HG03108 (cell line): ENCODE data around the gene ALDH3A2.
"Not testable (repeated sequence)": the region's sequence is repeated elsewhere in the genome, so short reads cannot be mapped to it uniquely, and the experiment has no call there.

Source experiments
- ATAC-seq: cut with Tn5 transposase; IDR thresholded peaks from one replicate; pipeline ENCODE4 v1.9.1; 2021; ENCODE audit warnings: moderate library complexity; ENCODE audit not compliant: unreplicated experiment

The ALDH3A2 gene

GRCh38 chr17:19649274-19649541 lies 657 bp downstream of the ALDH3A2 start:
- ATAC-seq: no peak

GRCh38 chr17:19650826-19651225 lies 2.3 kb downstream of the ALDH3A2 start:
- no peak for ATAC-seq

DNA sequence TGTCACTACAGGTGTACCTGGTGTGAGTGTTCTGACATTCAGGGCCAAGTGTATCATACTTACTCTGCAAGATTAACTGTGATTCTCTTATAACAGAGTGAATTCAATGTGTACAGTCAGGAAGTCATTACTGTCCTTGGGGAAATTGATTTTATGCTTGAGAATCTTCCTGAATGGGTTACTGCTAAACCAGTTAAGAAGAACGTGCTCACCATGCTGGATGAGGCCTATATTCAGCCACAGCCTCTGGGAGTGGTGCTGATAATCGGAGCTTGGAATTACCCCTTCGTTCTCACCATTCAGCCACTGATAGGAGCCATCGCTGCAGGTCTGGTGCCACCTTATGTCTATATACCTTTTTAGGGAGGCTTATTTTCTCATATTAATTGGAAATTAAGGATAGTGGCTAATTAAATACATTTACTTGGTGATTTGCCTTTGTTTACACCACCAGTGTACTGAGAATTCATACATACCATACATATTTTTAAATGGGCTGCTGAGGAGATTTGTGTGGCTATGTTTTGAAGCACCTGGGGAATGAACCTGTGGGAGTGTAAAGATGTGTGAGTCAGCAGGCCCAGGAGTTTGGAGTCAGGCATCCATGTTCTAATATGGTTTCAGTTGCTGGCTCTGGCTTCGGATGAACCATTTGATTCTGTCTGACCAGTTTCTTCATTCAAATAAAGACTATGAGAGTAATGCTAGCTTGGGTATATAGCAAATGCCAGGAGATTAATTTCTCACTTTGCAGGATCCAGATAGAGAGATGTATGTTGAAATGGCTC lies 3.1 kb downstream of the ALDH3A2 start:
- ATAC-seq: no peak

DNA sequence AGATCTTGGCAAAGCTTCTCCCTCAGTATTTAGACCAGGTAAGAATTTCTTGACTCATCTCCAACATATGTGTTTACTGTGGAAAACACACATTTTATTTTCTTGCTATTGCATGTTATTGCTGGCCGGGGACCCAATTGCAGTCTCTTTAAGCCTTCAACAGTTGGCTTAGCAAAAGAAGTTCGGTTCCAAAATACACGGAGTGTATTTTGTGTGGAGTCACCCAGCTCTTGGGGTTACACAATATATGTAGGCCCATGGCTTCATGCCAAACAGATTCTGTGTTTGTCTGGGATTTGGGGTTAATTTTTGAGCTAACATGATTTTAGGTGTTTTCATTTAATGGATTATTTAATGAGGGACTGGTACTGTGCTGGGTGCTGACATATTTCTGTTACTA lies 4.0 kb downstream of the ALDH3A2 start:
- ATAC-seq: no peak

DNA sequence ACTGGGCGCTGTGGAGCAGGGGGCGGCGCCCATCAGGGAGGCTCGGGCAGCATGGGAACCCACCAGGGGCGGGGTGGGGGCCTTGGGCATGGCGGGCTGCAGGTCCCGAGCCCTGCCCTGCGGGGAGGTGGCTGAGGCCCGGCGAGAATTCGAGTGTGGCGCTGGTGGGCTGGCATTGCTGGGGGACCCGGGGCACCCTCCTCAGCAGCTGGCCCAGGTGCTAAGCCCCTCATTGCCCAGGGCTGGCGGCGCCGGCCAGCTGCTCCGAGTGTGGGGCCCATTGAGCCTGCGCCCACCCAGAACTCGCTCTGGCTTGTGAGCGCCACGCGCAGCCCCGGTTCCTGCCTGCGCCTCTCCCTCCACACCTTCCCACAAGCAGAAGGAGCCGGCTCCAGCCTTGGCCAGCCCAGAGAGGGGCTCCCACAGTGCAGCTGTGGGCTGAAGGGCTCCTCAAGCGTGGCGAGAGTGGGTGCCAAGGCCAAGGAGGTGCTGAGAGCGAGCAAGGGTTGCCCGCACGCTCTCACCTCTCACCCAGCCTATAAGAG lies 5.9 kb downstream of the ALDH3A2 start:
- no peak for ATAC-seq

- ATAC-seq: no peak
Measured at GRCh38 chr17:19654896-19655295, 6.3 kb downstream of the ALDH3A2 start.

DNA sequence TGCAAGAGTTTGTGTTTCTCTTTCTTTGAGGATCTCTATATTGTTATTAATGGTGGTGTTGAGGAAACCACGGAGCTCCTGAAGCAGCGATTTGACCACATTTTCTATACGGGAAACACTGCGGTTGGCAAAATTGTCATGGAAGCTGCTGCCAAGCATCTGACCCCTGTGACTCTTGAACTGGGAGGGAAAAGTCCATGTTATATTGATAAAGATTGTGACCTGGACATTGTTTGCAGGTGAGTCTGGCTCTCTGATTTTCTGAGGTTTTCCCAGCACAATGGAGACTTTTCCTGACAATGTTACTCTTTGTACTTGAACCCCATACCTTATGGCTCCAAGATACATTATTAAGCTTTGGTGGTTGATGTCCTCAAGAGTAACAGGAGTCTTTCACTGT lies 7.8 kb downstream of the ALDH3A2 start:
- no peak for ATAC-seq

DNA sequence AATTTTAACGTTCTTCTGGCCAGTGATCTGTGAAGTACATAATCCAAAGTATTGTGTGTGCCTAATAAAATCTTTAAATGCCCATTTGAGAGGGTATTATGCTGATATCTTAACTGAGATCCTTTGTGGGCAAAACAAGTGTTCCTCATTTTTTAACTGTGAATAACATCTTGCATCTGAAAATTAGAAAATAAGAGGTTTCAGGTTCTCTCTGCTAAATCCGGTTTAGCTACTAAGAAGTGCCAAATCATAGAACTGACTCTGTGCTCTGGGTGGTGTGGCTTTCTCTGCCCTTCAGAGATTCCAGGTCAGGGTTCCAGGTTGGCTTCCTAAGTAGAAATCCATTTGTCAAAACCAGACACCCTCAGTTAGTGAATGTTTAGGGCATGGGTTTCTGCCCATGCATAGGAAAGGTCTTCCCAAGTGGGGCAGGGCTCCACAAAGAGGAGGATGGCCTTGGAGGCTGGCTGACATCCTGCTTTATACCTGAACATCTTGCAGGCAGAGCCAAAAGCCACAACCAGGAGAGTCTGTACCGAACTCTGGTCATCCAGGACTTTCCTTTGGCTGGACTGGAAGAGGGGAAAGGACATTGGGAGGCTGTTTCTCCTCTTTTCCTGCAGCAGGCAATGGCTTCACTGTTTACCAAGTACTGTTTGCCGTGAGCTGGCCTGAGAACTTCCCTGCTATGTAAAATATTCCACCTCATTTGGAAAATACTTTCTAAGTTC lies 8.5 kb downstream of the ALDH3A2 start:
- ATAC-seq: no peak

- no peak for ATAC-seq
Measured at GRCh38 chr17:19659366-19660177, 11.0 kb downstream of the ALDH3A2 start.

DNA sequence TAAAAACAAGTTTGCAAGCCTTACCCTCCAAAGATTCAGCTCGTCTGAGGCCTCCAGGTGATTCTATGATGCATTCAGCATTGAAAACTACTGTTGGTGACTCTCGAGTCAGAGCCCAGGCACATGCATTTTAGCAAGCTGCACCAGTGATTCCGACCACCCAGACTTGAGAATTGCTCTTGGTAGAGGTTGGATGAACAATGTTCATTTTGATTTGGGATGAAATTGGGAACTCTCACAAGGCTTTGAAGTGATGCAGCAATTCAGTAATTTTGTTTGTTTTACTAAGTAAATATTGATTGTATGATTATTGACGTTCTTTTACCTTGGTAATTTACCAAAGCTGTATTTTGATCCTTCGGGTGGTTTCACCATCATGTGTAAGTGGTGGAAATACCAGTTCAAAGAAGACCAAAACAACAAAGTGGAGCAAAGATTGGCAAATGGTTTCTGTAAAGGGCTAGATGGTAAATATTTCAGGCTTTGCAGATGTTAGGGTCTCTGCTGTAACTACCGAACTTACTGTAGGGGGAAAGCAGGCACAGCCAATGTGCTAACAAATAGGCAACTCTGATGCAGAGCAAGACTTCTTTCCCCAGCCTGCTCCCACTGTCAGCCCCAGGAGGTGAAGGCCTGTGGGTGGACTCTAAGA lies 11.8 kb downstream of the ALDH3A2 start:
- no peak for ATAC-seq

- no peak for ATAC-seq
Measured at GRCh38 chr17:19661121-19661520, 12.6 kb downstream of the ALDH3A2 start.

DNA sequence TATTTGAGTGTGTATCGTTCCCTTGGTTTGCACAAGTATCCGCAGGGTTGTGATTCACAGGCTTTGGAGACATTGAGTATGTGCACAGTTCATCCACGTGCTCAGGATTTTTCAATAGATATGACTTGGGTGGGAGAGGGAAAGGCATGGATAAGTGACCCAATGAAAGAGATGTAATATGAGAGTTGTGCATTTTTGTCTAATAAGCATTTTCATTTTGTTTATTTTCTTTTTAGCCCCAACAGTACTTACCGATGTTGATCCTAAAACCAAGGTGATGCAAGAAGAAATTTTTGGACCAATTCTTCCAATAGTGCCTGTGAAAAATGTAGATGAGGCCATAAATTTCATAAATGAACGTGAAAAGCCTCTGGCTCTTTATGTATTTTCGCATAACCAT lies 14.5 kb downstream of the ALDH3A2 start:
- ATAC-seq: no peak

- no peak for ATAC-seq
Measured at GRCh38 chr17:19664136-19664820, 15.7 kb downstream of the ALDH3A2 start.

- ATAC-seq: no peak
Measured at GRCh38 chr17:19664821-19665181, 16.2 kb downstream of the ALDH3A2 start.

DNA sequence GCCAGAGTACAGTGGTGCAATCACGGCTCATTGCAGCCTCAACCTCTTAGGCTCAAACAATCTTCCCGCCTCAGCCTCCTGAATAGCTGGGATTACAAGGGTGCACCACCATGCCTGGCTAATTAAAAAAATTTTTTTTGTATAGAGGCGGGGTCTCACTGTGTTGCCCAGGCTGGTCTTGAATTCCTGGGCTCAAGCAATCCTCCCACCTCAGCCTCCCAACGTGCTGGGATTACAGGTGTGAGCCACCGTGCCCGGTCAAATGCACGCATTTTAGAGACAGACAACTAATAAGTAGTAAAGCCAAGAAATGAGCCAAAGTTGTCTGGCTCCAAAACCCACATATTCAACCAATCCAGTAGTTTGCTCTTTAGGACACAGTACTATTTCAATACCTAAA lies 21.1 kb downstream of the ALDH3A2 start:
- not testable (repeated sequence) for ATAC-seq

DNA sequence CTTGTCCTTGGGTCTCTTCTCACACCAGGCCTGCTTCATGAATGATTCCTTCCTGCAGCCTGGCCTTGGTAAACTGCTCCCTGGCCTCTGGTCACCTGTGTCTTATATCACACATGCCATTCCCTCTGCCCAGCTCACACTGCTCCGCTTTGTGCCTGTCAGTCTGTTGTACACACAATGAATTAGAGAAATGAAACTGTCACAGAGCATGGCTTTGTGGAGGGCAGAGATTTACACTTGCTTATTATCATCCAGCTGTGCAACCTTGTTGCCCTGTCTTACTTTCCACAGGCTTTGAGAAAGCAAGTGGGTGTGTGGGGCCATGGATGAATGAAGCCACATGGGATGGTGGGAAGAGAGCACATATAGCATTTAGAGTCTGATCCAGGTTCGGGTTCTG lies 22.4 kb downstream of the ALDH3A2 start:
- ATAC-seq: no peak

DNA sequence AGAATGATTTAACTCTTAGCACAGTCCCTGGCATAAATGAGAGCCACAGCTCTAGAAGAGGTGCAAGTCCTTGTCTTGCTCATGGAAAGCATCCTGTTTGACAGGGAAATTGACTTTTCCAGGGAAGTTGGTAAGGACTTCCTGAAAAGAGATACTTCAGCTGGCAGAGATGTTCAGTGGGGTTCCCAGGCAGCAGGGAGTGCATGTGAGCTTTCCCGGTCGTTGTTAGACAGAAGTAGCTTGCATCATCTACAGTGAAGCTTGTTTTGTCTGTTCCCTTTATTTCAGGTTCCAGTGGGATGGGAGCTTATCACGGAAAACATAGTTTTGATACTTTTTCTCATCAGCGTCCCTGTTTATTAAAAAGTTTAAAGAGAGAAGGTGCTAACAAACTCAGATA lies 22.9 kb downstream of the ALDH3A2 start:
- ATAC-seq: no peak

GRCh38 chr17:19672009-19672750 lies 23.6 kb downstream of the ALDH3A2 start:
- ATAC-seq: no peak

- ATAC-seq: no peak
Measured at GRCh38 chr17:19673623-19674022, 25.1 kb downstream of the ALDH3A2 start.

GRCh38 chr17:19676896-19677295 lies 28.3 kb downstream of the ALDH3A2 start:
- no peak for ATAC-seq
